Stimulated activated CD4-positive, alpha-beta T cell treated with anti-CD3 and anti-CD28 coated beads, Interleukin-1b, Interleukin-23, amount 100 ng/mL, for 48 hours (primary cell): ENCODE data around the gene ARMC9.
"Not testable (repeated sequence)": the region's sequence is repeated elsewhere in the genome, so short reads cannot be mapped to it uniquely, and the experiment has no call there.

Experiments
- DNase-seq: peaks from one replicate; pipeline ENCODE4 v3.0.0-alpha.2; 2020

Gene ARMC9

GRCh38 chr2:231184319-231184718 is 14.1 kb upstream of the ARMC9 start:
- DNase-seq, result no peak

GRCh38 chr2:231185050-231185725 is 13.2 kb upstream of the ARMC9 start:
- no peak for DNase-seq

GRCh38 chr2:231185886-231186285 is 12.5 kb upstream of the ARMC9 start:
- DNase-seq, result no peak

- DNase-seq, result no peak
Measured at GRCh38 chr2:231186325-231186724, 12.1 kb upstream of the ARMC9 start.

GRCh38 chr2:231187736-231188505 is 10.5 kb upstream of the ARMC9 start:
- no peak for DNase-seq

- no peak for DNase-seq
Measured at GRCh38 chr2:231188506-231189170, 9.8 kb upstream of the ARMC9 start.

GRCh38 chr2:231189171-231189530 is 9.3 kb upstream of the ARMC9 start:
- no peak for DNase-seq

- DNase-seq, result no peak
Measured at GRCh38 chr2:231189571-231190495, 8.6 kb upstream of the ARMC9 start.

- no peak for DNase-seq
Measured at GRCh38 chr2:231190531-231191197, 7.8 kb upstream of the ARMC9 start.

- no peak for DNase-seq
Measured at GRCh38 chr2:231191896-231192872, 6.2 kb upstream of the ARMC9 start.

- DNase-seq, result no peak
Measured at GRCh38 chr2:231193216-231193615, 5.2 kb upstream of the ARMC9 start.

GRCh38 chr2:231196592-231196991 is 1.8 kb upstream of the ARMC9 start:
- no peak for DNase-seq

- not testable (repeated sequence) for DNase-seq
Measured at GRCh38 chr2:231197196-231197595, 1.2 kb upstream of the ARMC9 start.

GRCh38 chr2:231197706-231198290 is 633 bp upstream of the ARMC9 start:
- DNase-seq, result no peak

- no peak for DNase-seq
Measured at GRCh38 chr2:231199219-231199618, 788 bp downstream of the ARMC9 start.

- DNase-seq, result no peak
Measured at GRCh38 chr2:231200805-231201474, 2.5 kb downstream of the ARMC9 start.

GRCh38 chr2:231201475-231201814 is 3.0 kb downstream of the ARMC9 start:
- no peak for DNase-seq

- no peak for DNase-seq
Measured at GRCh38 chr2:231203087-231203486, 4.7 kb downstream of the ARMC9 start.

- DNase-seq, result no peak
Measured at GRCh38 chr2:231204146-231204545, 5.7 kb downstream of the ARMC9 start.

GRCh38 chr2:231204581-231204980 is 6.2 kb downstream of the ARMC9 start:
- no peak for DNase-seq
